Stimulated activated CD4-positive, alpha-beta T cell treated with anti-CD3 and anti-CD28 coated beads, TNF-alpha, amount 100 ng/mL, for 48 hours (primary cell): ENCODE measurements around the gene MAP3K1.
"Not testable (repeated sequence)": the region's sequence is repeated elsewhere in the genome, so short reads cannot be mapped to it uniquely, and the experiment has no call there.

Experiments
- DNase-seq, 3 donors: peaks; one replicate each; pipeline ENCODE4 v3.0.0-alpha.2; 2020; ENCODE audit warnings: low read depth in 3 of 3

The MAP3K1 gene

DNA sequence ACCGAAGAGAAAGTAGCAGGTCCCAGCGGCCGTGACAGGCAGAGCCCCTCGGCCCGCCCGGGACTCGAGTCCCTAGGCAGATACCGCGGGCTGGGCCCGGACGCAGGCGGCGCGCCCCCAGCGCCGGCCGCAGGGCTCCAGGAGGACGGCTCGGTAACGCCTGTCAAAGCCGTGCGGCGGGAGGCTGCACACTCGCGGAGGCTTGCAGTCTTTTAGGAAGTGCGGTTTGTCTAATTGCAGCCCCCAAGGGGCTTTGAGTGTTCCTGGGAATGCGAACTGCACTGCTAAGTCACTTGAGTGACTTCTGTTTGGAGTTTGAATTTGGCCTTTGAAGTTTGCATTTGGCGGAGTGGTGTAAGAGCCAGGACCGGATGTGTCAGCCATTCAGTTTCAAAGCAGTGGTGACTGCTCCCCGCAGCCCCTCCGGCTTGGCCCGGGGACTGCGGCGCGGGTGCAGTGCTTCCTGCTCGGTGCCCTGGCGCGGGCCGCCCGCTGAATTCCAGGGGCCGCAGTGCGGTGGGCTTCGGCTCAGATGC lies 1.3 kb downstream of the MAP3K1 start:
- peak in 2 of 3 donors; percentile 42 to 47 for DNase-seq

DNA sequence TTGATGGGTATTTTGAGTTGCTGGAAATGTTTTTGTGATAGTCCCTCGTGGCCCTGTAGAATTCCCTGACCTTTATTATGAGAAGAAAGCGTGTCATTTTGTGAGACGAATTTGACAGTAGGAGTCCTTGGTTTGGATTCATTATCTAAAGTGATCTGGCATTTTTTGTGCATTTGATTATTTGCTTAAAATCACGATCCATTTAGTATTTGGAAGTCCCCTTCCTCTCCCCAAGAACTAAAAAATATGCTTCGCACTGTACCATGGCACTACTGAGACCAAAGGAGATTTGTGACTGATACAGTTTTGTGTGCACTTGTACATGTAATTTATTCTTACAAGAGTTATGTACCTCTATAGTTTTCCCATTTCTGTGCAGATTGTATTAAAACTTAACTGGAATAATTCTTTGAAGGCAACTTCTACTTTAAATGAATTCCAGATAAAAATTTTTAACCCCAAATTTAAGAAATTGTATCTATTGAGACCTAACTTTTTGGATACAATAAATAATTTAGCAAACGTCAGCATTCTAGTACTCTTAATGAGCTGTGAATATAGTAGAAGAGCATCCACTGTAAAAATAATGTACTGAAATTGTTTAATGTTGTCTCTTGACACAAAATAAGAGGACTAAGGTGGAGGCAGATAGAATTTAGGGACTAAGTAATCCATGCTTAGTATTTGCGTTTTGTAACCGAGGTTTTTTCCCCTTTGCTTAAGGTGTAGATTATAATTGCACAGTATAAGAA lies 2.1 kb downstream of the MAP3K1 start:
- DNase-seq, result no peak

DNA sequence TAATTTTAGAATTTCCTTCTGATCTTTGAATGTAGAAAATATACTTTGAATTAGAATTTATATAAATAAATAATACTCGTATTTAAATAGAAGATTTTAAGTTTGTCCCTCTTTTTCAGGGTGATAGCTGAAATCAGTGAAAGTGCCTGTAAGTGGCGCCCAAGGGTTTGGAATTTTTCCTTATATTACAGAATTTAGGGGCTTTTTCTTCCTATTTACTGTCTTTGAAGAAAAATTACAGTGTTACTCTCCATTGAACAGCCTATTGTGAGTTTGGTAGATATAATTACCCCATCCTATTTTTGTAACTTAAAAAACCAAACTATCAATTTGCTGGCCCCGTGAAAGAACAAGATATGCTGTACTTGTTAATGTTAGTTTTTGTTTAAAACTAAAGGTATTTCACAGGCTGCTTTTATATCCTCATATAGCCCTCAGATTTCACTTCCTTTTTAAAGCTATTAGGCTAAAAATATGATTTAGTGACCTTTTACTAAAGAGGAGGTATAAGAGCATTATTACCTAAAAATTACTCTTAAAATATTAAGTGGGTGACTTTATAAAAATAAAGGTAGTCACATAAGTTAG lies 3.2 kb downstream of the MAP3K1 start:
- no peak for DNase-seq

DNA sequence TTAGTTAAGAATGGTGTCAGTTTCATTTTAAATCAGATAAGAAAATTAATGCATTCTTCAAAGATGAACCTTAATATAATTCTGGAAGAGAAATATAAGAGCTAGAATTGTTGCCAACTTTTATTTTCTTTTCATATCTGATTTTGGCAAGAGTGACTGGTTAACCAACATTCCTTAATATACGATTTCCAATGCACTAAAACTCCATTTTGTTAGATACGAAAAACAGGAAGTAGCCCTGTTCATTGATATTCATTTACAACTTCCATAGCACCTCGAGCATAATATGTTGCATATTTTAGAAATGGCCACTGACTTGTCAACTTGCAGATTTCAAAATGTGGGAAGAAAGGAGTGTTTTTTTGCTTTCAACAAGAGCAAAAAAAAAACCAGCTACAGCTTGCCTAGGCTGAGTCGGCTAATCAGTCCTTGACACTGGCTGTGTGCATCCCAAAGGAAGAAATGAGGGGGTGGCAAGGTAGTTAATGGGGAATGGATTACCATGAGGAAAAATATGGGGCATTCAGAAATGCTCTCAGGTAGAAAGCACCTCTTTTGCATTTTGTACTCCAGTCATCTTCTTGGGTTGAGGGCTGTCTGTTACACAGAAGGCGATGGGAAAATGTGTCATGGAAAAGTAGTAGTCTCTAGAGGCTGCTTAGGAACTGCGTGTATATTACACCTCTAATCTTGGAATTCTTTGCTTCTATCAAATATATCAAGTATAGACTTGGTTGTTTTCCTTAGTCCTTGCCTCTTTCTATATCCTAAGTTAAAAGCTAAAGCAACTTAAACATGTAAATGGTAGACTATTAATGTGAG lies 3.9 kb downstream of the MAP3K1 start:
- no peak for DNase-seq

DNA sequence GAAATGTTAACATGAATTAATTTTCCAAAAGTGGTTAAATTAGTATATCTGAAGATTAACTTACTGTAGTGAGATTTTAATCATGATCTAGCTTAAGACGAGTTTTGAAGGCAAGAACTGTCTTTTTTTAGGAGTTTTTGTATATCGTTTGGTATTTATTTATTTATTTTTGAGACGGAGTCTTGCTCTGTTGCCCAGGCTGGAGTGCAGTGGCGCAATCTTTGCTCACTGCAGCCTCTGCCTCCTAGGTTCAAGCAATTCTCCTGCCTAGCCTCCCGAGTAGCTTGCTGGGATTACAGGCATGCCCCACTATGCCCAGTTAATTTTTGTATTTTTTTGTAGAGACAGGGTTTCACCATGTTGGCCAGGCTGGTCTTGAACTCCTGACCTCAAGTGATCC lies 6.5 kb downstream of the MAP3K1 start:
- not testable (repeated sequence) for DNase-seq

DNA sequence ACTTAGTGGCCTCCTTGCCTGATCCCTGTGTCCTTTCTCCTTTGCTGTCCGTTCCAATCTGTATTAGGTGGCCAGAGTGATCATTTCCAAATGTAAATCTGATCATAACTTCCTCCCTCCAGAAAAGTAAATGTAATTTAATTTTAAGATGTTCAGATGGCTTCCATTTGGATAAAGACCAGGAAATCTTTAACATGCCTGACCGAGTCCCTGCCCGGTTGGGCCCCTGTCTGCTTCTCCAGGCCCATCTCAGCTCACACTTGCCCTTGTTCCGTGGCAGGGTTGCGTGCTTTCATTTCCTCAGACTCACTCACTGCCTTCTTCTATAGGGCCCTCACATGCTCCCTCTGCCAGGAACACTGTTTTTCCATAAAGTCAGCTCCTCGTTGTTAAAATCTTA lies 7.6 kb downstream of the MAP3K1 start:
- DNase-seq, result no peak

DNA sequence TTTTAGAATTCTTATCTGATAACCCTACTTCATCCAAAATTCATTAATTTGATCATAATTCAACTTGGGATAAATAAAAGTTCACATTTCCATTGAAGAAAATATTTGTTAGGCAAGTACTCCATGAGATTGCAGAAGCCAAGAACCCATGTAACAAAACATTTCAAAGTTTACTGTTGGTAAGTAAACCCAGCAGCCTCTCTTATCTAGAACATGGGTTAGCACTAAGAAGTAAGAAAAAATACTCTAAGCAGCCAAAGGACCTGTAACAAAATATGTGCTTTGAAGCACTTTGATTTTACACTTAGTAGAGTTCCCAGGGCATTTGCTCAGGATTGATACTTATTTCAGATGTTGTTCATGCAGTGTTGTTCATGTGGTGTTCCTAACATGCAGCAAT lies 8.7 kb downstream of the MAP3K1 start:
- no peak for DNase-seq

DNA sequence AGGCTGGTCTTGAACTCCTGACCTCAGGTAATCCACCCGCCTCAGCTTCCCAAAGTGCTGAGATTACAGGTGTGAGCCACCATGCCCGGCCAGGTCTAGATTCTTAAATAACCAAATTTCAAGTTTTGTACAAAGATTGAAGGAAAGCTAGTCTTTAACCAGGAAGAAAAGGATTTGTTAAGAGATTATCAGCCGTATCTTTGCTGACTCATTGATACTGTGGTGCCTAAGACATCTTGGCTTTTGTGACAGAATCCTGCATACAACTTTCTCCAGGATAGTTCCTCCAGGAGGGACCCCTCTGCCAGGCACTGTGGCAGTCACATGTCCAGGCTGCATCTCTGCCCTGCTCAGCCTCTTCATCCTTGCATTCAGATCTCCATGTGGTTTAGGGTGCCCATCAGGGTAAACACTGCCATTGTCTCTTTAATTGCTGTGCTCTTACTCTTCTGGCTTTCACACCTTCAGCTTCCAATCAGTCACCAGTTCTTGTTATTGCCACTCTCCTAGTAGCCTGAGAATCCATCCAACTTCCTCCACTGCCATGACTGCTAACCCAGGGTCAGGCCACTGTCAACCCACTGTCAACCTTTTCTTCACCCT lies 10.0 kb downstream of the MAP3K1 start:
- no peak for DNase-seq

DNA sequence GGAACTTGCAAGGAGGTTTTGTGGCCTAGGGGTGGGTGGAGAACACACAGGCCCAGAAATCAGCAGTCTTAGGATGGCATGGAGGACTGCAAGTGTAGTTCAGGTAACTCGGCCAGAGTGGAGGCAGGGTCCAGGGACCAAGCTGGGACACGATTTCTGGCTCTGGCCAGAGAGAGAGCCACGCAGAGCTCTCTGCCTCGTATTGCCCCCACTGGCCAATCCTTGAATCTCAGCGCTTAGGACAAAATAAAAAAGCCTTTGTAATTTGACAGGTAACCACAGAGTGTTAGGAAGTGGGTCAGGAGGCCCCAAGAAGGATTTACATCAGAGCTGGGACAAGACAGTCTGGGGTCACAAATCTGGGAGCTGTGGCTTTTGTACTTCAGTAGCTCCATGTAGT lies 11.7 kb downstream of the MAP3K1 start:
- DNase-seq, result no peak

DNA sequence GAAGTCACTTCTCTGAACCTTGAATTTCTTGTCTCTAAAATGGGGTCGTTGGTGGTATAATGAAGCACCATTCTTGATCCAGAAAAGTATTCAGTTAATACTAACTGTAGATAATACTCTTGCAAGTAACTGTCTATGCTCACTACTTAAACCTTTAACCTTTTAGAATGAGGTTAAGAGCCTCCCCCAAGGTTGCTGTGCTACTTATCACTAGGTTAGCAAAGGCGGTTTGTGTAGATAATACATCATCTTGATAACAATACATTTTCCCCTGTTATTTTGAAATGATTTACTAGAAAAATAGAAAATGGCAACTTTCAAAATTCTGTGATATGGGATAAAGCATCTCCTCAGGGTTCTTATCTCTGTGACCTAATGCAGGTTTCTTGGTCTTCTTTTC lies 12.6 kb downstream of the MAP3K1 start:
- DNase-seq, result no peak

DNA sequence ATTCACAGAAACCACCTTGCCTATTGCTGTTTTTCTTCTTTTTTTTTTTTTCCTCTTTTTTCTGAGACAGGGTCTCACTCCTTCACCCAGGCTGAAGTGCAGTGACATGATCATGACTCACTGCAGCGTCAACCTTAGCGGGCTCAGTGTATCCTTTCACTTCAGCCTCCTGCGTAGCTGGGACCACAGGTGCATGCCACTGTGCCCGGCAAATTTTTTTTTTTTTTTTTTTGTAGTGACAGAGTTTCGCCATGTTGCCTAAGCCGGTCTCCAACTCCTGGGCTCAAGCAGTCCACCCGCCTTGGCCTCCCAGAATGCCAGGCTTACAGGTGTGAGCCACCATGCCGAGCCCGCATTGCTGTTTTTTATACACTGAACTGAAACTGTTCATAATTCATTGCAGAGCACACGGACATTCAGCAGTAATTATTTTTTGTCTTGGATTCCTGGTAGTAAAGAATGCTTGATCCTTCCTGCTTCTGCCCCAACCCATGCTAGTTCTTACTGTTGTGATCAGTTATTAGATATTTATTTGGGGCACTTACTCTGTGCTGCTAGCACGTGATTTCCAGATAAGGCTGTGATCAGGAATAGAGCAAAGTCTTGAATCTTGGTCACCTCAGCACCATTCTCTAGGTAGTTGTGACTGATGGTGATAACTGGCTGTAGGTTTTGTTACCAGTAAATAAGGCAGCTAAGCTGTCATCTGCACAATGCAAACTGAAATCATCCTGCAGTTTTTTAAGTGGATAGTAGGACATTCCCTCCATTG lies 14.0 kb downstream of the MAP3K1 start:
- peak in 2 of 3 donors; percentile 51 to 67 for DNase-seq

DNA sequence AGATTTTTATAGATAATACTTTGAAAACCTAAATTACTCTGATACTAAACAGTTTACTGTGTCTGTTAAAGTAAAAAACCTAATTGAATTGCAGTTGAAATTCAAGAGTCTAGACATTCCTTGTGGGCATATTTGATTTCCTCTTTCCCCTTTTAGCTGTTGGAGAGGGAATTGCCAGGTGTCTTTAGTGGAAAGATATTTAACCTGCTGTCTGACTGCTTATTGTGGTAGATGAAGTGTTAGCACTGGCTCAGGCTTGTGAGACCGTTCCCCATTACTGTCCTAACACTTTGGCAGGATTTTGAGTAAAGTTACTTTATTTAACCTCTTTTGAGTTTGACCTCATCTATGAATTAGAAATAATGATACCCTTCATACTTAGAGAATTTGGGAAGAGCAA lies 16.4 kb downstream of the MAP3K1 start:
- no peak for DNase-seq

DNA sequence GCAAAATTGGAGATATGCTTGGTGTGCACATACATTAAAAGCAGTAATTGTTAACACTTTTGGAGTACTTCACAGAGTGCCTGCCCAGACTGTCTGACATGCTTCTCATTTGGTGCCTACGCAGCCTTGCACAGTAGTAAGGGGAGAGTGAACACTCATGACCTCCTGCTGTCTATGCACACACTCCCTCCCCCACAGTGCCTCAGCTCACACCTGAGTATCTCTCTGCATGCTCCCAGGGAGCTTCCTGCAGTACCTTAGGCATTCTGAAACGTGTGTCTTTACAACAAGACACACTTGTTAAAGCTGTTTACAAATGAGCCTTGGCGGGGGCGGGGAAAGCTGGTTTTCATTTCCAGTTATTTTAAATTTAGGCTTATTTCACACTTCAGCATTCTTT lies 18.0 kb downstream of the MAP3K1 start:
- DNase-seq, result no peak

DNA sequence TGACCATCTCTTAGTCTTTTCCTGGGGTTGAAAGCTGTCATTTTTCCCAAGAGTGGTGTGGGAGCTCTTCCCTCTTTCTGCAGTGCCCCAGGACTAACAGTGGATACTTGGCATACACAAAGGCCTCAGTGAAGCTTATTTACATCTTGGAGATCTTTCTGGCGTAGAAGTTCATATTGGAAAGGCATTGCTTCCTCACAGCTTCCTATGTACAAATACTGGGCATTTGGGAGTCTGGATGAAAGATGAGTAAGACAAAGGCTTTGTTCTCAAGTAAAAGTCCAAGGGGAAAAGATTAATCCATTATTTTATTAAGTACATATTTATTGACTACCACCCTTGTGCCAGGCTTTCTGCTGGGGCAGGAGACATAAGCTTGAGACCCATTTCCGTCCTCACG lies 22.0 kb downstream of the MAP3K1 start:
- no peak for DNase-seq

DNA sequence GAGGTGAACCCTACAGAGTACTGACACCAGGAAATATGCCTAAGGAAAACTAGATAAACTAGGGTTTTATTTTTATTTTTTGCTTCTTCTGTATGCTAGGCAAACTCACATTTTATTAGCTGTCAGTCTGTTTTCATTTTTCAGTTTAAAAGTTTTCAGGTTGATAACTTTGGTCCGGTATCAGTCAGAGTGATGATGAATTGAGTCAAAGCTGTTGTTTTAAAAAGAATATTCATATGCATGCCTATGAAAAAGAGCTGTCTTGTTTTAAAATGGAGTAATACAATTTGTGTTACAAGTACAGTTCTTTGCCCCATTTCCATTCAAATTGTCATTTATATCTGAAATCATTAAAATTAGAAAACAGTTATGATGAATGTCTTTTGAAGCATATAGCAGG lies 22.6 kb downstream of the MAP3K1 start:
- DNase-seq, result no peak

DNA sequence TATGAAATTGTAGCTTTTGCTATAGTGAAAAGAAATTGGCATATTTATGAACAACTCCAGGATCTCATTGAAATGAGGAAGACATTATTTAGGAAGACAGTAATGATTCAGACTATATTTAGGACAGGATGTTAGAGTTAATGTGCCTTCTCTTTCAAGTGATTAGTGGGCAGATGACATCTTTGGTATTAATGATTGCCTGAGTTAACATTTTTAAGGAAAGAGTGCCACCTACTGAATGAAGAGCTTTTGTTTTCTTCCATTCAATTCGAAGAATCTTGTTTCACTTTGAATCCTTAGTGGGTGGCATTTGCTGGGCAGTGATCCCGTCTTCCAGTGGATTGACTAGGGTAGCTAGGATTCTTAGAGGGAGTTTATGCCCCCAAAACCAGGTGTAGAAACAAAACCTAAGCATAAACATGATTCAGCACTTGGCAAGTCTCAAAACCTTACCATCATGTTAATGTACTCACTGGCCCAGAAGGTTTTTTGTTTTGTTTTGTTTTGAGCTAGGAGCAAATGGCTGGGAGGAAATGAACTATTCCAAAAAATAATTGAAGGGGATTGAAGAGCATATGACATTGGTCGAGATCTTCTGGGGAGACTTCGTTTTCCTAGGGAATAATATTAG lies 23.2 kb downstream of the MAP3K1 start:
- DNase-seq, result no peak

DNA sequence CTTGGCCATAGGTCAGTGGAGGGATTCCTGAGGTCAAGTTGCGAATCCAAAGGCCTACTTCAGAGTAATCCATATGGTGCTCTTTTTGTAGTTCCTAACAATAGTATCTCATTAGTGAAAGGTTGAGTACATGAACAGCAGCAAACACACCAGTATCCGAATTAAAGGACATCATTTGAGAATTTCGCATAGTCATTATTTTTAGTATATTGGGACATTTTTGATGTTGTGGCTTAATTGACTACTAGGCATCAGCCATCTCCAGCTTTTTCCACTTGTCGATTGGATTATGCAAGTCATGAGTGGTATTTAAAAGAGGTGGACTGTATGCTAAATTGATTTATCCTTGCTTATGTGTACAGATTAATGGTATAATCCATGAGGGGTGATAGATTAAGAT lies 23.7 kb downstream of the MAP3K1 start:
- no peak for DNase-seq

DNA sequence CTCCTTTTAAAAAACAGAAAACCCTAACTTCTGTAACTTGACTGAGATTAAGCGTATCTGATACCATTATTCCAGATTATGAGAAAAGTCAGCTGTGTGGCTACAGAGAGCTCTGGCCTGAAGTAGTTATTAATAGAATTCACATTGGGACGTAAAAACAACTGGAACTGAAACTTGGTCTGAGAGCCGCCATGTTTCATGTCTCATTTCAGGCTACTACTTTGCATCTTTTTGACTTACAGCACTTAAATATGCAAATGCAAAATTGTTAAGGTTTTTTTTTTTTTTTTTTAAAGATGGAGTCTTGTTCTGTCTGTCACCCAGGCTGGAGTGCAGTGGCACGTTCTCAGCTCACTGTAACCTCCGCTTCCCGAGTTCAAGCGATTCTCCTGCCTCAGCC lies 25.2 kb downstream of the MAP3K1 start:
- no peak for DNase-seq

DNA sequence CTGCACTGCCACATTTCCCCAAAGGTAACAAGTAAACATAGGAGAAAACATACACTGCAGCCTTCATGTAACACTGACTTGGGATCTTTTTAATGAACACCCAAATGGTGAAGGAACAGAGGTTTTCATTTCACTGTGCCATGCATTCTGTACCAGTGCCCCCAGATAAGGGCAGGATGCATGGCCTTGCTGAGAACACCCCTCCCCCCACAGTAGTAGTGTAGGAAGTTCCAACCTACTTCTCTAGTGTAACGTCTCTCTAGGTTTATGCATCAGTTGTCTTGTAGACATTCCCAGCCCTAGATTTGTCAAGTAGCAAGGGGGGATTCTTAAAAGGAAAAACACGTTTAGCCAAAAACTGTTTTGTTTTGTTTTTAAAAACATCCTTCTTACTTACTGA lies 29.9 kb downstream of the MAP3K1 start:
- DNase-seq, result no peak

DNA sequence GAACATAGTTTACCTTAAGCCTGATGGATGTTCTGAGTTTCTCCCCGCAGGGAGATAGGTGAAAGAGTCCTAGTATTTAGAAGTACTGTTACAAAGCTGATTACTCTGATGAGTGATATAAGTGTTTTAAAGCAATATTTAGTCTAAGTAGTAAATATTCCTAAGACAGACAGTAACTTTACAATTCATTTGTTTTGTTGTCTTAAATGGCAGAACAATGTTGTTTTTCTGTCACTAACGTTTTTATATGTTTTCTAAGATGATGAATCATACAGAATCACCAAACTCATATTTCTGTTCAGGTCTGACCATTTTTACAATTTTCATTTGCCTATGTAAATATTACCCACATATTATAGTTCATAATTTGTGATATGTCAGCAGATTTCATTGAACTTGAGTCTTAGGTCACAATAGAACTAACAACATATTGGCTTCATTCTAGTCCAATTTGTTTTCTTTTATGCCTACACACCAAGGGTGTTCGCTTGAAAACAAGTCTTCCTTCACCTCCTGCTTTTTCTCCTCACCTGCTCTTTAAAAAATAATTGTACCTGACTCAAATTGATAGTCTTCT lies 30.6 kb downstream of the MAP3K1 start:
- DNase-seq, result no peak

DNA sequence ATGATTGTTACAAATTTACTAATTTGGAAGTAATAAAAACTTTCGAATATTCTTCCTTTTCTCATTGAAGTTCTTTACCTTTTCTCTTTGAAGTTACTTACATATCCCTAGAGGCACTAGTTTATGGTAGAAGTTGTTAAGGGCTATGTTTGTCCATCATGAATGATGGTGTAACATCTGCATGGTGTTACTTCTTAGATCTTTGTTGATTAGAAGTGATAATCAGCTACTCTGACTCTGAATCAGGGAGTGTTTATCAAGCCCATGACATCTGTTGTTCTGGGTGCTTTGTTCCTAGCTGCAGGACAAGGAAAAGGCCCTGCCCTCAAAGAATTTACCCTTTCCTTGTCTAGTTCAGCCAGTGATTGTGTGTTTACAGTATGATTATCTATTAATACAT lies 32.9 kb downstream of the MAP3K1 start:
- DNase-seq, result no peak
